IPS-18a (cell line): ENCODE data around the gene FRMPD1.
"Not testable (repeated sequence)": the region's sequence is repeated elsewhere in the genome, so short reads cannot be mapped to it uniquely, and the experiment has no call there.

ENCODE experiments used
- H3K27ac ChIP-seq: one replicate; pipeline ENCODE4 v1.5.1; 2013; ENCODE audit warnings: low read length
- H3K27me3 ChIP-seq: one replicate; pipeline ENCODE4 v1.6.1; 2013; ENCODE audit warnings: mild to moderate bottlenecking, low read length; ENCODE audit not compliant: control insufficient read depth, insufficient read depth
- H3K36me3 ChIP-seq: one replicate; pipeline ENCODE4 v1.6.1; 2013; ENCODE audit warnings: low read depth, low read length; ENCODE audit not compliant: control insufficient read depth
- H3K4me1 ChIP-seq: one replicate; pipeline ENCODE4 v1.6.1; 2013; ENCODE audit warnings: low read depth, low read length; ENCODE audit not compliant: control insufficient read depth
- H3K4me3 ChIP-seq: one replicate; pipeline ENCODE4 v1.5.1; 2013; ENCODE audit warnings: low read length
- H3K9ac ChIP-seq: one replicate; pipeline ENCODE4 v1.6.1; 2013; ENCODE audit warnings: mild to moderate bottlenecking, low read length, moderate library complexity
- H3K9me3 ChIP-seq: one replicate; pipeline ENCODE4 v1.6.1; 2013; ENCODE audit warnings: low read depth, low read length; ENCODE audit not compliant: control insufficient read depth

The FRMPD1 gene

GRCh38 chr9:37746448-37747270 lies 95.9 kb downstream of the FRMPD1 start:
- H3K4me3 ChIP-seq = no peak overlapping the region
- H3K36me3 ChIP-seq = no peaks in the 10 kb centered on the region
- no peak overlapping the region for H3K9ac ChIP-seq
- peaks cover 3% of the 10 kb centered on the region for H3K4me1 ChIP-seq
- H3K27ac ChIP-seq = no peak overlapping the region
- H3K27me3 ChIP-seq = no peaks in the 10 kb centered on the region
- no peaks in the 10 kb centered on the region for H3K9me3 ChIP-seq

- no peaks in the 10 kb centered on the region for H3K36me3 ChIP-seq
- no peaks in the 10 kb centered on the region for H3K27me3 ChIP-seq
- no peaks in the 10 kb centered on the region for H3K9me3 ChIP-seq
- H3K9ac ChIP-seq = no peak overlapping the region
- no peaks in the 10 kb centered on the region for H3K4me1 ChIP-seq
- H3K4me3 ChIP-seq = no peak overlapping the region
- no peak overlapping the region for H3K27ac ChIP-seq
Measured at GRCh38 chr9:37747271-37747753, 96.6 kb downstream of the FRMPD1 start.

- Histone ChIP-seq H3K36me3 (no peaks in the 10 kb centered on the region), H3K4me3 (no peak overlapping the region), H3K9me3 (peaks cover 2% of the 10 kb centered on the region), H3K27me3 (no peaks in the 10 kb centered on the region), H3K4me1 (no peaks in the 10 kb centered on the region), H3K27ac (no peak overlapping the region), H3K9ac (no peak overlapping the region)
Measured at GRCh38 chr9:37749129-37749528, 98.4 kb downstream of the FRMPD1 start.

- peaks cover 2% of the 10 kb centered on the region for H3K9me3 ChIP-seq
- H3K9ac ChIP-seq = no peak overlapping the region
- no peaks in the 10 kb centered on the region for H3K27me3 ChIP-seq
Measured at GRCh38 chr9:37751186-37751585, 100.4 kb downstream of the FRMPD1 start.

DNA sequence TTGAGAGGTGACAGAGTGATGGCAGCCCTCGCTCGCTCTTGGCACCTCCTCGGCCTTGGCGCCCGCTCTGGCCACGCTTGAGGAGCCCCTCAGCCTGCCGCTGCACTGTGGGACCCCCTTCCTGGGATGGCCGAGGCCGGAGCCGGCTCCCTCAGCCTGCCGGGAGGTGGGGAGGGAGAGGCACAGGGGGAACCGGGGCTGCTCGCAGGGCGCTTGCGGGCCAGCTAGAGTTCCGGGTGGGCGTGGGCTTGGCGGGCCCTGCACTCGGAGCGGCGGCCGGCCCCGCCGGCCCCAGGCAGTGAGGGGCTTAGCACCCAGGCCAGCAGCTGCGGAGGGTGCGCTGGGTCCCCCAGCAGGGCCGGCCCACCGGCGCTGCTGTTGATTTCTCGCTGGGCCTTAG lies 101.0 kb downstream of the FRMPD1 start:
- H3K36me3 ChIP-seq, H3K27ac ChIP-seq, H3K27me3 ChIP-seq, H3K4me1 ChIP-seq, H3K4me3 ChIP-seq, H3K9ac ChIP-seq, H3K9me3 ChIP-seq: not testable (repeated sequence)

More at GRCh38 chr9:37751186-37751585, 100.4 kb downstream of the FRMPD1 start:
- Histone ChIP-seq H3K4me3 (no peak overlapping the region), H3K36me3 (no peaks in the 10 kb centered on the region), H3K27ac (no peak overlapping the region), H3K4me1 (no peaks in the 10 kb centered on the region)

DNA sequence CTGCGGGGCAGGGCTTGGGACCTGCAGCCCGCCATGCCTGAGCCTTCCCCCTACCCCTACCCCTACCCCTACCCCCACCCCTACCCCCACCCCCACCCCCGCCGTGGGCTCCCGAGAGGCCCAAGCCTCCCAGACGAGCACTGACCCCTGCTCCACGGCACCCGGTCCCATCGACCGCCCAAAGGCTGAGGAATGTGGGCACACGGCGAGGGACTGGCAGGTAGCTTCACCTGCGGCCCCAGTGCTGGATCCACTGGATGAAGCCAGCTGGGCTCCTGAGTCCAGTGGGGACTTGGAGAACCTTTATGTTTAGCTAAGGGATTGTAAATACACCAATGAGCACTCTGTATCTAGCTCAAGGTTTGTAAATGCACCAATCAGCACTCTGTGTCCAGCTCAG lies 101.4 kb downstream of the FRMPD1 start:
- not testable (repeated sequence) for H3K36me3 ChIP-seq, H3K27ac ChIP-seq, H3K4me3 ChIP-seq, H3K9me3 ChIP-seq, H3K9ac ChIP-seq, H3K4me1 ChIP-seq, H3K27me3 ChIP-seq

GRCh38 chr9:37752642-37753488 lies 102.1 kb downstream of the FRMPD1 start:
- Histone ChIP-seq H3K9me3 (peaks cover 2% of the 10 kb centered on the region), H3K4me3 (peak overlapping the region; percentile 76), H3K4me1 (no peaks in the 10 kb centered on the region), H3K36me3 (no peaks in the 10 kb centered on the region), H3K9ac (no peak overlapping the region), H3K27ac (no peak overlapping the region), H3K27me3 (no peaks in the 10 kb centered on the region)

DNA sequence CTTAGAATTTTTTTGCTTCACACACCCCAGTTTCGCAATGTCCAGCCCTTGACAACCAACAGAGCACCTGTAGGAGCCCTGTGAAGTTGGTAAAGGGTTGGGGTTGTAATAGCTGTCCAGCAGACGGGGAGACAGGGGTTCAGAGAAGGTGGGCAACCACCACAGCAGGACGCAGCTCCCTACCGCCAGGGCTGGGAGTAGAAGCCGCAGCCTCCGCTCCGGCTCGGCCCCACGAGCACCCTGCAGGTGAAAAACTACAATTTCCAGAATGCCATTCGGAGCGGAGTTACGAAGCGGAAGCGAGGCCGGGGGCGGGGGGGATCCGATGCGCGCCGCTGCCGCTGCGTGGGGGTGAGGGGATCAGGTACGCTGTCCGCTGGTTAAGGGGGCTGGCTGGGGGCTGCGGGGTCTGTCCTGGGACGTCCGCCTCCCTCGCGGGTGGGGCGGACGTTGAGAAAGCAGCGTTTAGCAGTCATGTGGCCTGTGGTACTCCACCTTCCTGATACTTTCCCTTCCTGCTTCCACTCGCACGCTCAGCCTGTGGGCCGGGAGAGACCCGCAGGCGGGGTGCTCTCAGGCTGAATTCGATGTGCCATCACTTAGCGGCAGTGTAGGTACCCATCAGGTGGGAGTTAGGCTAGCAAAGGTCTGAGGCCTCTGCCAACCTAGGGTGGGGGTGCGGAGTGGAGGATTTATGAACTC lies 102.9 kb downstream of the FRMPD1 start, which contains the start of gene TRMT10B:
Gene TRMT10B, plus strand, starts transcription at position 317 of the 702 bp plus-strand sequence. CDS start 8,127 bp downstream, outside the sequence.
- H3K27ac ChIP-seq = no peak within 1 kb of the TSS
- H3K4me3 ChIP-seq = peak within 1 kb of the TSS; percentile 76

DNA sequence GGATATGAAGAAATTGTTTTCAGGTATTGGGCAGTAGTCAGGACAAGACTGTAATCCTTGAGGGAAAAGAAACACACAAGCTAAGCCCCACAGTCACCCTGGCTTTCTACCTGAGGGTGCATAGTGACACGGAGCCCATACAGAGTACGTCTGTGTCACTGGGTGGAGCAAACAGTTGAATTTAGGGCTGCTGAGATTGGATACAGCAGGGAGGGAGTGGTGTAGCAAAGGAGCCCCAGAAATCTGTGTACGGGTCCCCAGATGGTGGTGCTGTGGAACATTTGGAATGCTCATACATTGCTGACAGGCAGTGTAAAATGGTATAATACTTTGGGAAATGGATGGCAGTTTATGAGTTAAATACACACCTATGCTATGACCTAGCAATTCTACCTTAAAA lies 108.0 kb downstream of the FRMPD1 start:
- Histone ChIP-seq H3K4me1 (no peaks in the 10 kb centered on the region), H3K27me3 (no peaks in the 10 kb centered on the region), H3K27ac (no peak overlapping the region), H3K9ac (no peak overlapping the region), H3K9me3 (no peaks in the 10 kb centered on the region), H3K36me3 (no peaks in the 10 kb centered on the region), H3K4me3 (no peak overlapping the region)

More for the DNA sequence above, 102.9 kb downstream of the FRMPD1 start, which contains the start of gene TRMT10B:
- H3K4me1 ChIP-seq = no peaks in the 10 kb centered on the region
- H3K36me3 ChIP-seq = no peaks in the 10 kb centered on the region
- H3K27me3 ChIP-seq = no peaks in the 10 kb centered on the region
- peaks cover 2% of the 10 kb centered on the region for H3K9me3 ChIP-seq
- peak within 1 kb of the TSS; percentile 58 for H3K9ac ChIP-seq

DNA sequence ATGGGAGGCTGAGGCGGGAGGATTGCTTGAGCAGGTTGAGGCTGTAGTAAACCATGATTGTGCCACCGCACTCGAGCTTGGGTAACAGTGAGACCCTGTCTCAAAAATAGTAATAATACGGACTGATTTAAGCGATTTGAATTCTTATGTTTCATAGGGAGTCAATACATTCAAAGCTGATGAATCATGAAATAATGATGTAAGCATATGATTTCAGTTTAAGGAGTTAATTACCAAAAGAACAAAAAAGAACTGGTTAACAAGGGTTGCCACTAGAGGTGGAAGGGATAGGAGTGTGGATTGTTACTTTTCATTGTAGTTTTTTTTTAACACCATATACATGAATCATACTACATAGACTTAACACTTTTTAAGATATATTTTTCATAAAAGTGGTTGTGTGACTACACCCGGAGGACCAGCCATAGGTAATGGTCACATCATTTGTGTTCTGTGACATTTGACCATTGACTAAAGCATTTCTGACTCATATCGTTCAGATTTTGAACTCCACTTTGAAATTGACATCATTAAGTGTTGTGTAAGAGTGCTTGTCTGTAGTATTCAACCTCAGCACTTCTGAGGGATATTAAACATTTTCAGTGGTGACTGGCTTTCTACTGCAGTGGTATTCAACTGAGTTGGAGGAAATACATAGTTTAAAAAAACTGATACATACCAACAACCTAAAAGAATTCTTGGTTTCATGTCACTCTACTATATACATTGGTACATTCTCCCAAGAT lies 109.8 kb downstream of the FRMPD1 start:
- no peak overlapping the region for H3K27ac ChIP-seq

More for the DNA sequence above, 109.8 kb downstream of the FRMPD1 start:
- no peak overlapping the region for H3K4me3 ChIP-seq
- no peaks in the 10 kb centered on the region for H3K4me1 ChIP-seq
- no peaks in the 10 kb centered on the region for H3K9me3 ChIP-seq
- H3K36me3 ChIP-seq = no peaks in the 10 kb centered on the region
- H3K27me3 ChIP-seq = no peaks in the 10 kb centered on the region
- no peak overlapping the region for H3K9ac ChIP-seq
